NK-92 (cell line): ENCODE results near the gene NTS.

Source experiments
- DNase-seq: peaks from one replicate; lab custom pipeline; 2025; ENCODE audit not compliant: unreplicated experiment; lab: John Stamatoyannopoulos, UW

The NTS gene

GRCh38 chr12:85920324-85920947, 46.3 kb downstream of the NTS start:
- DNase-seq: no peak

- DNase-seq: no peak
Observed at GRCh38 chr12:85923767-85924331, 49.8 kb downstream of the NTS start.

DNA sequence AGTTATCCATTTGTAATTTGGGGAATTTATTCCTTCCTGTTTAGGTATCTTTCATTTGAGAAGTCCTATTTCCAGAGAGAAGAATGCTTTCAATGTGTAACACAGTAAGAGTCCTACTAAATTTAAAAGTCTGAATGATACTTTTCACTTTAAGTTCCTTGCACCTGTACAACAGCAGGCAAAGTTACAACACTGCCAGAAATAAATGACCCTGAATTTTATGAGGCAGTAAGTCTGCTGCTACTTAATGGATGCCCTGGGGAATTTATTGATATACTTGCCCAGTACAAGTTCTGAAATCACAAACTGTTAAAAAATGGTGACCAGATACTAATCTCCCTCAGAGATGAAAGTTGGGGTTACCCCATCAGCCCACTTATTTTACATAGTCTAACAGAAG, 53.1 kb downstream of the NTS start:
- DNase-seq: no peak
